ENCODE data around the gene MRAP2.

DNA sequence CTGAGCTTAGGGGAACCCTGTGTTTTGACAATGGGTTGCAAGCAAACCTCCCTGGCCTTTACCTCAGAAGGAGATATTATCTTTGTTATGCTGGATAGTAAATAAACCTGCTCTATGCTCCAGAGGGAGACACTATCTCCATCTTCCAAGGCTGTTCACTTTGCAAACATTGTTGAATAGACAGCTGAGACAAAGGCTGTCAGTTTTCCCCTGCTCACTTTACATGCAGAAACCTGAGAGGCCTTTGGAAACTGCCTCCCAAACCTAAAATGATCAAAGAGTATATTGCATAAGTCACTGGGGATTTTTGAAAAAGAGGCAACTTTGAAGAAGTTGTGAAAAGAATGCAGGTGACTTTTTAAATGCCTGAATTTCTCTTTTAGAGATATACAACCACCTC lies 61.6 kb downstream of the MRAP2 start:
- TF ChIP-seq, protein P1, sequence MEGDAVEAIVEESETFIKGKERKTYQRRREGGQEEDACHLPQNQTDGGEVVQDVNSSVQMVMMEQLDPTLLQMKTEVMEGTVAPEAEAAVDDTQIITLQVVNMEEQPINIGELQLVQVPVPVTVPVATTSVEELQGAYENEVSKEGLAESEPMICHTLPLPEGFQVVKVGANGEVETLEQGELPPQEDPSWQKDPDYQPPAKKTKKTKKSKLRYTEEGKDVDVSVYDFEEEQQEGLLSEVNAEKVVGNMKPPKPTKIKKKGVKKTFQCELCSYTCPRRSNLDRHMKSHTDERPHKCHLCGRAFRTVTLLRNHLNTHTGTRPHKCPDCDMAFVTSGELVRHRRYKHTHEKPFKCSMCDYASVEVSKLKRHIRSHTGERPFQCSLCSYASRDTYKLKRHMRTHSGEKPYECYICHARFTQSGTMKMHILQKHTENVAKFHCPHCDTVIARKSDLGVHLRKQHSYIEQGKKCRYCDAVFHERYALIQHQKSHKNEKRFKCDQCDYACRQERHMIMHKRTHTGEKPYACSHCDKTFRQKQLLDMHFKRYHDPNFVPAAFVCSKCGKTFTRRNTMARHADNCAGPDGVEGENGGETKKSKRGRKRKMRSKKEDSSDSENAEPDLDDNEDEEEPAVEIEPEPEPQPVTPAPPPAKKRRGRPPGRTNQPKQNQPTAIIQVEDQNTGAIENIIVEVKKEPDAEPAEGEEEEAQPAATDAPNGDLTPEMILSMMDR (IDR thresholded peaks at IDR 0.05) = no peak
- TF ChIP-seq POLR2A (IDR thresholded peaks at IDR 0.05) (no peak), EP300 (IDR thresholded peaks at IDR 0.05) (no peak)
